Measurements from ENCODE around the gene ATAD3A.

GRCh38 chr1:1551524-1552262 lies 39.7 kb downstream of the ATAD3A start:
- TF ChIP-seq POLR2AphosphoS5 (IDR thresholded peaks at IDR 0.05; ENCODE audit: low read depth) (no peak), SPI1 (IDR thresholded peaks at IDR 0.05; ENCODE audit: borderline replicate concordance, low read depth) (no peak), GABPA (IDR thresholded peaks at IDR 0.05; ENCODE audit: low read depth) (no peak)
- TF ChIP-seq, protein P1, sequence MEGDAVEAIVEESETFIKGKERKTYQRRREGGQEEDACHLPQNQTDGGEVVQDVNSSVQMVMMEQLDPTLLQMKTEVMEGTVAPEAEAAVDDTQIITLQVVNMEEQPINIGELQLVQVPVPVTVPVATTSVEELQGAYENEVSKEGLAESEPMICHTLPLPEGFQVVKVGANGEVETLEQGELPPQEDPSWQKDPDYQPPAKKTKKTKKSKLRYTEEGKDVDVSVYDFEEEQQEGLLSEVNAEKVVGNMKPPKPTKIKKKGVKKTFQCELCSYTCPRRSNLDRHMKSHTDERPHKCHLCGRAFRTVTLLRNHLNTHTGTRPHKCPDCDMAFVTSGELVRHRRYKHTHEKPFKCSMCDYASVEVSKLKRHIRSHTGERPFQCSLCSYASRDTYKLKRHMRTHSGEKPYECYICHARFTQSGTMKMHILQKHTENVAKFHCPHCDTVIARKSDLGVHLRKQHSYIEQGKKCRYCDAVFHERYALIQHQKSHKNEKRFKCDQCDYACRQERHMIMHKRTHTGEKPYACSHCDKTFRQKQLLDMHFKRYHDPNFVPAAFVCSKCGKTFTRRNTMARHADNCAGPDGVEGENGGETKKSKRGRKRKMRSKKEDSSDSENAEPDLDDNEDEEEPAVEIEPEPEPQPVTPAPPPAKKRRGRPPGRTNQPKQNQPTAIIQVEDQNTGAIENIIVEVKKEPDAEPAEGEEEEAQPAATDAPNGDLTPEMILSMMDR (IDR thresholded peaks at IDR 0.05; ENCODE audit: insufficient read depth, low read length): no peak
- TF ChIP-seq, protein P2, sequence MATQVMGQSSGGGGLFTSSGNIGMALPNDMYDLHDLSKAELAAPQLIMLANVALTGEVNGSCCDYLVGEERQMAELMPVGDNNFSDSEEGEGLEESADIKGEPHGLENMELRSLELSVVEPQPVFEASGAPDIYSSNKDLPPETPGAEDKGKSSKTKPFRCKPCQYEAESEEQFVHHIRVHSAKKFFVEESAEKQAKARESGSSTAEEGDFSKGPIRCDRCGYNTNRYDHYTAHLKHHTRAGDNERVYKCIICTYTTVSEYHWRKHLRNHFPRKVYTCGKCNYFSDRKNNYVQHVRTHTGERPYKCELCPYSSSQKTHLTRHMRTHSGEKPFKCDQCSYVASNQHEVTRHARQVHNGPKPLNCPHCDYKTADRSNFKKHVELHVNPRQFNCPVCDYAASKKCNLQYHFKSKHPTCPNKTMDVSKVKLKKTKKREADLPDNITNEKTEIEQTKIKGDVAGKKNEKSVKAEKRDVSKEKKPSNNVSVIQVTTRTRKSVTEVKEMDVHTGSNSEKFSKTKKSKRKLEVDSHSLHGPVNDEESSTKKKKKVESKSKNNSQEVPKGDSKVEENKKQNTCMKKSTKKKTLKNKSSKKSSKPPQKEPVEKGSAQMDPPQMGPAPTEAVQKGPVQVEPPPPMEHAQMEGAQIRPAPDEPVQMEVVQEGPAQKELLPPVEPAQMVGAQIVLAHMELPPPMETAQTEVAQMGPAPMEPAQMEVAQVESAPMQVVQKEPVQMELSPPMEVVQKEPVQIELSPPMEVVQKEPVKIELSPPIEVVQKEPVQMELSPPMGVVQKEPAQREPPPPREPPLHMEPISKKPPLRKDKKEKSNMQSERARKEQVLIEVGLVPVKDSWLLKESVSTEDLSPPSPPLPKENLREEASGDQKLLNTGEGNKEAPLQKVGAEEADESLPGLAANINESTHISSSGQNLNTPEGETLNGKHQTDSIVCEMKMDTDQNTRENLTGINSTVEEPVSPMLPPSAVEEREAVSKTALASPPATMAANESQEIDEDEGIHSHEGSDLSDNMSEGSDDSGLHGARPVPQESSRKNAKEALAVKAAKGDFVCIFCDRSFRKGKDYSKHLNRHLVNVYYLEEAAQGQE (IDR thresholded peaks at IDR 0.05; ENCODE audit: insufficient replicate concordance, low read depth): no peak
